RWPE1 (cell line): ENCODE data around the gene HDAC5.
A peak's percentile ranks its signal among the peaks of the same experiment; 100 is the strongest.
"Not testable (repeated sequence)": the region's sequence is repeated elsewhere in the genome, so short reads cannot be mapped to it uniquely, and the experiment has no call there.

Experiments used
- CTCF ChIA-PET: fragments of 350-600 bp; sonication (Branson Sonifier 250); formaldehyde crosslinking; extraction: SDS; loops from one replicate; lab custom pipeline; 2021; lab: Yijun Ruan, JAX
- POLR2A ChIA-PET: fragments of 400-600 bp; formaldehyde crosslinking; extraction: SDS; loops from one replicate; lab custom pipeline; 2020; ENCODE audit warnings: antibody characterized with exemption; ENCODE audit not compliant: low non-redundant PET; lab: Yijun Ruan, JAX
- DNase-seq: peaks from one replicate; pipeline ENCODE4 v3.0.0; 2012; ENCODE audit warnings: low spot score
- H3K27ac ChIP-seq: fragments of 450-650 bp; 2 replicates; pipeline ENCODE4 v1.5.1; 2017
- TF ChIP-seq, protein P1 (sequence below): fragments of 450-650 bp; conservative IDR thresholded peaks from 2 replicates; pipeline ENCODE4 v1.5.1; 2017; ENCODE audit warnings: low read depth, mild to moderate bottlenecking

The HDAC5 gene

GRCh38 chr17:44147812-44148211, 24.4 kb upstream of the HDAC5 start:
- H3K27ac ChIP-seq, result peak overlapping the region; percentile 45
- TF ChIP-seq, protein P1, sequence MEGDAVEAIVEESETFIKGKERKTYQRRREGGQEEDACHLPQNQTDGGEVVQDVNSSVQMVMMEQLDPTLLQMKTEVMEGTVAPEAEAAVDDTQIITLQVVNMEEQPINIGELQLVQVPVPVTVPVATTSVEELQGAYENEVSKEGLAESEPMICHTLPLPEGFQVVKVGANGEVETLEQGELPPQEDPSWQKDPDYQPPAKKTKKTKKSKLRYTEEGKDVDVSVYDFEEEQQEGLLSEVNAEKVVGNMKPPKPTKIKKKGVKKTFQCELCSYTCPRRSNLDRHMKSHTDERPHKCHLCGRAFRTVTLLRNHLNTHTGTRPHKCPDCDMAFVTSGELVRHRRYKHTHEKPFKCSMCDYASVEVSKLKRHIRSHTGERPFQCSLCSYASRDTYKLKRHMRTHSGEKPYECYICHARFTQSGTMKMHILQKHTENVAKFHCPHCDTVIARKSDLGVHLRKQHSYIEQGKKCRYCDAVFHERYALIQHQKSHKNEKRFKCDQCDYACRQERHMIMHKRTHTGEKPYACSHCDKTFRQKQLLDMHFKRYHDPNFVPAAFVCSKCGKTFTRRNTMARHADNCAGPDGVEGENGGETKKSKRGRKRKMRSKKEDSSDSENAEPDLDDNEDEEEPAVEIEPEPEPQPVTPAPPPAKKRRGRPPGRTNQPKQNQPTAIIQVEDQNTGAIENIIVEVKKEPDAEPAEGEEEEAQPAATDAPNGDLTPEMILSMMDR, result no peak
- ChIA-PET POLR2A (no interaction called here), CTCF (no interaction called here)
- DNase-seq, result no peak

DNA sequence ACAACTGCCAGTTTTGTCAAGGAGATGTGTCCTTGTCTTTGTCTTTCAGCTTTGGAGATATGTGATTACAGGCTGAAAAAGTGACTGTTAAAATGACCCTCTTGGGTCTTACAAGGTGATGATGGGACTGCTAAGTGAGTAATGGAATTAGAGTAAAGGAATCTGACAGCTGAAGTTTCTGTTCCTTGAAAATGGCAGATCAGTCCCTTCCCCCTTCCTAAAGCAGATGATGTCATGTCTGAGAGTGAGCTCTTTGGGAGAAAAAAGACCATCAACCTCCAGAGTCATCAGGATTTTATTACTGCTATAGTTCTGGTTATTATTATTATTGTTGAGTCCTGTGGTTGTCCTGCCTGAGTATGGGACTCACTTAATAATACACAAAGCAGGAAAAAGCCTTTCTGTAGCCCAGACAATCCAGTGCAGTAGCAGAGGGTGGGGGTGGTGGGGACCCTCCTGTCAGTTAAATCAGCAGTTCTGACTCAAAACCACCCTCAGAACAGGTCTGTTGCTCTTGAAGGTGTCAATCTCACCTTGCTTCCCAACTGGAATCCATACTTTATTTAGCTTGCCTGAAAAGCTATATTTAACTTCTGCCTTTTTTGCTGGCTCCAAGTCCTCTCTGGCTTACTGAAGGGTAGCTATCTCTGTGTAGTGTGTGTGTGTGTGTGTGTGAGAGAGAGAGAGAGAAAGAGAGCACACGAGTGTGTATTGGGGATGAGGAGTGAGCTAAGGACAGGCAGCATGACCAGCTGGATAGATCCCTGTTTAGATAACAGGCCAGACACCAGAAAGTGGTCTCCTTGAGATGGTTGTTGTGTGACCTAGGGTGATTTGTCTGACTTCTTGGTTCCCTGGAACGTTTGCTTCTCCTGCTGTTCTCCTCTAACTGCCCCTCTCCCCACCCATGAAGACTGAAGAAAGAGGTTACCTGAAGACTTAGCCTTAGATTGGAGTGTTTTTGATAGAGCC, 23.2 kb upstream of the HDAC5 start:
- H3K27ac ChIP-seq, result no peak overlapping the region
- DNase-seq, result no peak
- TF ChIP-seq, protein P1, result no peak
- CTCF ChIA-PET, result interaction anchor here (0.6 to 1.3 kb wide), 2 partner anchors 22 to 315 kb away, joined by 3 to 5 read pairs; no protein-coding TSS in a partner anchor
- POLR2A ChIA-PET, result no interaction called here

GRCh38 chr17:44144966-44145739, 21.7 kb upstream of the HDAC5 start:
- H3K27ac ChIP-seq, result peak overlapping the region; percentile 98
- TF ChIP-seq, protein P1, result no peak
- DNase-seq, result no peak
- ChIA-PET POLR2A (no interaction called here), CTCF (interaction anchor here (0.6 to 1.3 kb wide), 3 partner anchors 23 to 1004 kb away, joined by 3 to 5 read pairs (median 3); no protein-coding TSS in a partner anchor)

GRCh38 chr17:44143921-44144320, 20.5 kb upstream of the HDAC5 start:
- DNase-seq, CTCF ChIA-PET, POLR2A ChIA-PET: not testable (repeated sequence)
- H3K27ac ChIP-seq, result peak overlapping the region; percentile 98

DNA sequence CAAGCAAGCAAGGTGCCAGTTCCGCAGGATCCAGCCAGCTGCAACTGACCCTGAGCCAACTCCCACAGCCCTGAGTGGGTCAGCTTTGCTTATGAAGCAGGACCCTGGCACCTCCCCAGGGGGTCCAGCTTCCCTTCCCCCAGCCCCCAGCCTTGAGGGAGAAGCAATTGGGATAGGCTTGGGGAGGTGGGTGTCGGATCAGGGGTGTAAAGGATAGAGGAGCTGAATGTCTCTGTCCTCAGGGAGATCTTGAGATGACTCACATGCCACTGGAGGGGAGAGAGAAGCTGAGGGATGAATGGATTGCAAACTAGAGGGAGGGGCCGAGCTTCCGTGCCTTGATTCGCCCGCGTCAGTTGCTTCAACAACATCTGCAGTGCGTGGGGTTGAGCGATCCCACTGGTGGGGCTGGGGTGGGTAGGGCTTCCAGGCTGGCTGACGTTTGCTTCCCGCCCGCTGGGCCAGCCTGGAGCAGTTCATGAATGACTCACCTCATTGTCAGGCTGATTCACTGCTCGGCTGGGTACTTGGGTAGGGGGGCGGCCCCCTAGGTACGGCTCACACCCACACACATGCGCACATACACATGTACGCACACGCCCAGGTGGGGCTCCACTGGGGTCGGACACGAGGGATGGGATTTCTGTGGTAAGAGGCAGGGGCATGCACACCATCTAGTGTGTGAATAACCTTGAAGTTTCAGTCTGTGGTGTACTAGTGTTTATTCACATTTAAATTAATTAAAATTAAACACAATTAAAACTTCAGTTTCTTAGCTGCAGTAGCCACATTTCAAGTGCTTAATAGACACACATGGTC, 14.7 kb upstream of the HDAC5 start:
- POLR2A ChIA-PET, result interaction anchor here (0.7 kb wide), 1 partner anchor 48 kb away, joined by 3 read pairs; the partner anchor contains the start of gene TMUB2
- peak; percentile 99 for DNase-seq
- CTCF ChIA-PET, result interaction anchor here (0.6 to 1.3 kb wide), 4 partner anchors 13 to 22 kb away, joined by 3 to 4 read pairs (median 4); partner anchors contain the start of gene HDAC5
- peak overlapping the region; percentile 98 for H3K27ac ChIP-seq
- TF ChIP-seq, protein P1, result no peak

DNA sequence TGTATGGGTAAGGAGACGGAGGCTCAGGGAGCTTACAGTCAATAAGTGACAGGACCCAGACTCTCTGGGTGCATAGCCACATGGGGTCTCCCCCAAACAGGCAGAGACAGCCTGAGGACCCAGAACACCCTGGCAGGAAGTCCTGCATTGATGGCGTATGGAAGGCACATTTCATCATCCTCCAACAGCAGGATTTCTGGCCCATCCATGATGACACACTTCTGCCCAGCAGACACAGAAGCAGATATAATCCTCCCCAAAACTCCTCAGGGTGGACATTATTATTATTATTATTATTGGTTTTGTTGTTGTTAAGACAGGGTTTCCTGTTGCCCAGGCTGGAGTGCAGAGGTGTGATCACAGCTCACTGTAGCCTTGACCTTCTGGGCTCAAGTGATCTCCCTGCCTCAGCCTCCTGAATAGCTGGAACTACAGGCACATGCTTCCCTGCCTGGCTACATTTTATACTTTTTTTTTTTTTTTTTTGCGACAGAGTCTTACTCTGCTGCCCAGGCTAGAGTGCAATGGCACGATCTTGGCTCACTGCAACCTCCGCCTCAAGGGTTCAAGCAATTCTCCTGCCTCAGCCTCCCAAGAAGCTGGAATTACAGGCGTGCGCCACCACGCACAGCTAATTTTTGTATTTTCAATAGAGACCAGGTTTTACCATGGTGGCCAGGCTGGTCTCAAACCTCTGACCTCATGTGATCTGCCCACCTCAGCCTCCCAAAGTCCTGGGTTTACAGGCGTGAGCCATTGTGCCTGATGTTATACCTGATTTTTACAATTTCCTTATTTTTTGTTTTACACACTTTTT, 11.5 kb upstream of the HDAC5 start:
- ChIA-PET POLR2A (no interaction called here), CTCF (interaction anchor here (0.5 kb wide), 2 partner anchors 8 to 275 kb away, joined by 3 to 5 read pairs; no protein-coding TSS in a partner anchor)
- TF ChIP-seq, protein P1, result no peak
- H3K27ac ChIP-seq, result no peak overlapping the region
- DNase-seq, result no peak
